ENCODE results near the gene ATP11A. TPM values are rescaled to one million over a fixed set of nuclear protein-coding genes. Genes with fewer than 3 reads are reported as not detected.

The ATP11A gene
- total RNA-seq, 1 experiment from 2014 or later: 80.4 TPM

GRCh38 chr13:112715210-112715609 lies 25.4 kb downstream of the ATP11A start:
- TF ChIP-seq EGR1 (IDR thresholded peaks at IDR 0.05; ENCODE audit: low read depth) (no peak), ZFX (IDR thresholded peaks at IDR 0.05) (no peak), FOSL1 (IDR thresholded peaks at IDR 0.05; ENCODE audit: low read depth) (no peak), YY1 (IDR thresholded peaks at IDR 0.05; ENCODE audit: extremely low read depth, insufficient replicate concordance, low read depth, low read length) (no peak), EZH2 (IDR thresholded peaks at IDR 0.05) (no peak), POLR2AphosphoS5 (IDR thresholded peaks at IDR 0.05; ENCODE audit: low read depth, low read length) (no peak), JUND (IDR thresholded peaks at IDR 0.05) (no peak), TCF7L2 (IDR thresholded peaks at IDR 0.05; ENCODE audit: borderline replicate concordance, extremely low read depth, insufficient read depth, insufficient read length) (no peak), RAD21 (IDR thresholded peaks at IDR 0.05; ENCODE audit: low read depth) (no peak), EZH2phosphoT487 (IDR thresholded peaks at IDR 0.05; ENCODE audit: borderline replicate concordance) (no peak), CTCF (IDR thresholded peaks at IDR 0.05 in 2 of 3, conservative IDR thresholded peaks at IDR 0.05 in 1 of 3; ENCODE audit: borderline replicate concordance in 1 of 3, insufficient read depth in 1 of 3, low read depth in 2 of 3, low read length in 2 of 3) (no peak), ELF1 (IDR thresholded peaks at IDR 0.05; ENCODE audit: borderline replicate concordance, low read depth) (no peak), SIN3A (IDR thresholded peaks at IDR 0.05; ENCODE audit: low read depth) (no peak), POLR2A (IDR thresholded peaks at IDR 0.05; ENCODE audit: borderline replicate concordance, extremely low read depth, insufficient read depth, insufficient read length) (no peak)
- TF ChIP-seq, protein P1, sequence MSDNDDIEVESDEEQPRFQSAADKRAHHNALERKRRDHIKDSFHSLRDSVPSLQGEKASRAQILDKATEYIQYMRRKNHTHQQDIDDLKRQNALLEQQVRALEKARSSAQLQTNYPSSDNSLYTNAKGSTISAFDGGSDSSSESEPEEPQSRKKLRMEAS (IDR thresholded peaks at IDR 0.05): no peak
- TF ChIP-seq, protein P2, sequence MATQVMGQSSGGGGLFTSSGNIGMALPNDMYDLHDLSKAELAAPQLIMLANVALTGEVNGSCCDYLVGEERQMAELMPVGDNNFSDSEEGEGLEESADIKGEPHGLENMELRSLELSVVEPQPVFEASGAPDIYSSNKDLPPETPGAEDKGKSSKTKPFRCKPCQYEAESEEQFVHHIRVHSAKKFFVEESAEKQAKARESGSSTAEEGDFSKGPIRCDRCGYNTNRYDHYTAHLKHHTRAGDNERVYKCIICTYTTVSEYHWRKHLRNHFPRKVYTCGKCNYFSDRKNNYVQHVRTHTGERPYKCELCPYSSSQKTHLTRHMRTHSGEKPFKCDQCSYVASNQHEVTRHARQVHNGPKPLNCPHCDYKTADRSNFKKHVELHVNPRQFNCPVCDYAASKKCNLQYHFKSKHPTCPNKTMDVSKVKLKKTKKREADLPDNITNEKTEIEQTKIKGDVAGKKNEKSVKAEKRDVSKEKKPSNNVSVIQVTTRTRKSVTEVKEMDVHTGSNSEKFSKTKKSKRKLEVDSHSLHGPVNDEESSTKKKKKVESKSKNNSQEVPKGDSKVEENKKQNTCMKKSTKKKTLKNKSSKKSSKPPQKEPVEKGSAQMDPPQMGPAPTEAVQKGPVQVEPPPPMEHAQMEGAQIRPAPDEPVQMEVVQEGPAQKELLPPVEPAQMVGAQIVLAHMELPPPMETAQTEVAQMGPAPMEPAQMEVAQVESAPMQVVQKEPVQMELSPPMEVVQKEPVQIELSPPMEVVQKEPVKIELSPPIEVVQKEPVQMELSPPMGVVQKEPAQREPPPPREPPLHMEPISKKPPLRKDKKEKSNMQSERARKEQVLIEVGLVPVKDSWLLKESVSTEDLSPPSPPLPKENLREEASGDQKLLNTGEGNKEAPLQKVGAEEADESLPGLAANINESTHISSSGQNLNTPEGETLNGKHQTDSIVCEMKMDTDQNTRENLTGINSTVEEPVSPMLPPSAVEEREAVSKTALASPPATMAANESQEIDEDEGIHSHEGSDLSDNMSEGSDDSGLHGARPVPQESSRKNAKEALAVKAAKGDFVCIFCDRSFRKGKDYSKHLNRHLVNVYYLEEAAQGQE (IDR thresholded peaks at IDR 0.05; ENCODE audit: low read depth): no peak
- TF ChIP-seq, protein P3, sequence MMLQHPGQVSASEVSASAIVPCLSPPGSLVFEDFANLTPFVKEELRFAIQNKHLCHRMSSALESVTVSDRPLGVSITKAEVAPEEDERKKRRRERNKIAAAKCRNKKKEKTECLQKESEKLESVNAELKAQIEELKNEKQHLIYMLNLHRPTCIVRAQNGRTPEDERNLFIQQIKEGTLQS (IDR thresholded peaks at IDR 0.05): no peak
- peaks cover 62 to 69% of the 10 kb centered on the region in 2 experiments for H3K4me1 ChIP-seq (ENCODE audit: control insufficient read depth in 1 of 2, insufficient read depth in 2 of 2, low read length in 2 of 2)
- peak overlapping the region; percentile 46 for H3K4me2 ChIP-seq (ENCODE audit: low read length)
- H3K9me3 ChIP-seq (ENCODE audit: control insufficient read depth in 1 of 2, insufficient read depth in 1 of 2, low read depth in 1 of 2, low read length in 2 of 2): no peaks in the 10 kb centered on the region
- no peak for DNase-seq (ENCODE audit: low read depth, low spot score)
- CTCF ChIA-PET: no interaction called here
- RAD21 ChIA-PET (ENCODE audit: low non-redundant PET in 1 of 2, low total read pairs in 2 of 2, uncharacterized antibody in 2 of 2, unreplicated experiment in 2 of 2): no interaction called here
- POLR2A ChIA-PET: no interaction called here
- no peak overlapping the region for H3K27ac ChIP-seq (ENCODE audit: low read depth, low read length)
- H3K36me3 ChIP-seq (ENCODE audit: control insufficient read depth in 1 of 2, insufficient read depth in 2 of 2, low read length in 2 of 2): no peaks in the 10 kb centered on the region; a peak in 1 of 4 replicates
- no peaks in the 10 kb centered on the region for H4K20me1 ChIP-seq (ENCODE audit: insufficient read depth)
- peaks cover 67% of the 10 kb centered on the region for H3K79me2 ChIP-seq (ENCODE audit: insufficient read depth, low read length)
- H2AFZ ChIP-seq (ENCODE audit: low read depth, low read length, poor library complexity, severe bottlenecking): no peak overlapping the region
- intact Hi-C loops (cut with micrococcal nuclease): no loop called here
- H3K9me2 ChIP-seq (ENCODE audit: insufficient read depth): no peaks in the 10 kb centered on the region
- H3K27me3 ChIP-seq (ENCODE audit: insufficient read depth, low read length): no peaks in the 10 kb centered on the region
- no peak overlapping the region for H3K4me3 ChIP-seq (replicated peaks in 1 of 2; ENCODE audit: low read depth in 1 of 2, low read length in 2 of 2)
- BruUV-seq (replicated peaks): no TSS peak
- no peak overlapping the region for H3K9ac ChIP-seq (ENCODE audit: low read length)
- no peak for ATAC-seq

Data from HCT116 (cell line).